Keratinocyte (primary cell): ENCODE data around the gene CSF3. TPM values are rescaled to one million over a fixed set of nuclear protein-coding genes. Genes with fewer than 3 reads are reported as not detected.
"Not testable (repeated sequence)": the region's sequence is repeated elsewhere in the genome, so short reads cannot be mapped to it uniquely, and the experiment has no call there.

ENCODE experiments used
- DNase-seq: peaks from one replicate; pipeline ENCODE4 v3.0.0-alpha.2; 2011; ENCODE audit warnings: low read depth, missing footprints, low spot score
- FAIRE-seq: peaks from 2 replicates; lab custom pipeline; 2011; peaks lifted over from hg19 to GRCh38; lab: Jason Lieb, UNC
- H2AFZ ChIP-seq: 2 replicates; pipeline ENCODE4 v1.6.0; 2012; ENCODE audit warnings: low read length, control low read depth, inconsistent platforms; ENCODE audit not compliant: control insufficient read depth
- H3K27ac ChIP-seq: 2 replicates; pipeline ENCODE4 v1.5.1; 2011; ENCODE audit warnings: low read length; ENCODE audit not compliant: control insufficient read depth, insufficient read depth
- H3K27me3 ChIP-seq: 3 replicates; pipeline ENCODE4 v1.6.0; 2011; ENCODE audit warnings: low read length; ENCODE audit not compliant: control insufficient read depth, insufficient read depth; ENCODE audit errors: extremely low read depth
- H3K36me3 ChIP-seq, 2 experiments: 2 replicates in 1 of 2; 3 replicates in 1 of 2; pipeline ENCODE4 v1.5.1; 2011; ENCODE audit warnings: low read length in 2 of 2, mild to moderate bottlenecking in 1 of 2; ENCODE audit not compliant: control insufficient read depth in 2 of 2, insufficient read depth in 2 of 2; ENCODE audit errors: extremely low read depth in 1 of 2
- H3K4me1 ChIP-seq: 3 replicates; pipeline ENCODE4 v1.5.1; 2011; ENCODE audit warnings: low read length; ENCODE audit not compliant: control insufficient read depth, insufficient read depth; ENCODE audit errors: extremely low read depth
- H3K4me2 ChIP-seq: 3 replicates; pipeline ENCODE4 v1.6.0; 2011; ENCODE audit warnings: low read depth, low read length; ENCODE audit not compliant: control insufficient read depth, insufficient read depth; ENCODE audit errors: extremely low read depth
- H3K4me3 ChIP-seq, 3 experiments: fragments of 200-600 bp in 1 of 3; sonication (generic) in 1 of 3; 2 replicates in 2 of 3; 3 replicates in 1 of 3; pipeline ENCODE4 v1.5.1; 2011 to 2016; ENCODE audit warnings: low read length in 3 of 3, mild to moderate bottlenecking in 3 of 3, control low read depth in 2 of 3, inconsistent platforms in 1 of 3, low read depth in 1 of 3, mixed read lengths in 1 of 3, mixed run types in 1 of 3, moderate library complexity in 1 of 3; ENCODE audit not compliant: control insufficient read depth in 2 of 3, insufficient read depth in 2 of 3; ENCODE audit errors: extremely low read depth in 1 of 3
- H3K79me2 ChIP-seq: 2 replicates; pipeline ENCODE4 v1.6.0; 2012; ENCODE audit warnings: low read length; ENCODE audit not compliant: control insufficient read depth, insufficient read depth
- H3K9ac ChIP-seq: 3 replicates; pipeline ENCODE4 v1.6.0; 2011; ENCODE audit warnings: low read length; ENCODE audit not compliant: control insufficient read depth, insufficient read depth; ENCODE audit errors: extremely low read depth
- H3K9me1 ChIP-seq: 3 replicates; pipeline ENCODE4 v1.6.0; 2011; ENCODE audit warnings: low read length; ENCODE audit not compliant: control insufficient read depth, insufficient read depth; ENCODE audit errors: extremely low read depth
- H3K9me3 ChIP-seq: 2 replicates; pipeline ENCODE4 v1.5.1; 2012; ENCODE audit warnings: low read depth, low read length; ENCODE audit not compliant: control insufficient read depth
- H4K20me1 ChIP-seq: 3 replicates; pipeline ENCODE4 v1.6.0; 2011; ENCODE audit warnings: low read length; ENCODE audit not compliant: control insufficient read depth, insufficient read depth; ENCODE audit errors: extremely low read depth
- EZH2 ChIP-seq: IDR thresholded peaks from one replicate; pipeline ENCODE4 v1.6.1; 2012; ENCODE audit warnings: inconsistent platforms, mild to moderate bottlenecking, low read length, moderate library complexity
- dilution Hi-C: fragments of 300-500 bp; cut with MboI; formaldehyde crosslinking; loops from one replicate; pipeline ENCODE4 v1.7.0; 2020; ENCODE audit warnings: low sequenced_read_pairs; ENCODE audit not compliant: extremely low pct_ligation_motif_present
- polyA plus RNA-seq, 5 experiments: library from polyadenylated mRNA; depleted of rRNA in 3 of 5; stranded (reverse) in 3 of 5; stranded (forward) in 1 of 5; unstranded in 1 of 5; fragments of >200 nt; gene quantifications; 1 replicate in 1 of 5; 2 replicates in 3 of 5; 3 replicates in 1 of 5; pipeline versions ENCODE4 v1.2.1 to v1.2.3, GENCODE V29; 2011 to 2012; ENCODE audit warnings: missing spikeins in 2 of 5, low read depth in 1 of 5, low replicate concordance in 1 of 5
- TF ChIP-seq, protein P1 (sequence below), 3 experiments: IDR thresholded peaks in 1 of 3; conservative IDR thresholded peaks in 1 of 3; optimal IDR thresholded peaks in 1 of 3; 2 replicates in 2 of 3; 3 replicates in 1 of 3; pipeline versions ENCODE3 to v1.5.1; 2011; ENCODE audit warnings: low read length in 3 of 3, mild to moderate bottlenecking in 3 of 3, moderate library complexity in 2 of 3, control low read depth in 1 of 3, inconsistent platforms in 1 of 3; ENCODE audit not compliant: insufficient read depth in 2 of 3; ENCODE audit errors: extremely low read depth in 1 of 3

Gene CSF3
- polyA plus RNA-seq, 1 donor (not counting 4 experiments of a cell fraction or from before 2014, with no cell fraction given), result 0.76 TPM

- Histone ChIP-seq H3K4me2 (no peak overlapping the region), H2AFZ (no peak overlapping the region)
These were observed 15.1 kb upstream of the CSF3 start for GRCh38 chr17:40000161-40000560.

DNA sequence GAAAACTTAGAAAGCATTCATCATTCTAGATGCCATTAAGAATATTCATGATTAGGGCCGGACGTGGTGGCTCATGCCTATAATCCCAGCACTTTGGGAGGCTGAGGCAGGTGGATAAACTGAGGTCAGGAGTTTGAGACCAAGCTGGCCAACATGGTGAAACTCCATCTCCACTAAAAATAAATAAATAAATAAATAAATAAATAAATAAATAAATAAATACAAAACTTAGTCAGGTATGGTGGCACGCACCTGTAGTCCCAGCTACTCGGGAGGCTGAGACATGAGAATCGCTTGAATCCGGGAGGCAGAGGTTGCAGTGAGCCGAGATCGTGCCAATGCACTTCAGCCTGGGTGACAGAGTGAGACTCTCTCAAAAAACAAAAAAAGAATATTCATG, 13.9 kb upstream of the CSF3 start:
- H3K27ac ChIP-seq, dilution Hi-C loops, H2AFZ ChIP-seq, H3K9ac ChIP-seq, H3K9me1 ChIP-seq, H4K20me1 ChIP-seq, H3K27me3 ChIP-seq, H3K4me1 ChIP-seq, H3K9me3 ChIP-seq, H3K4me3 ChIP-seq, DNase-seq, FAIRE-seq, H3K79me2 ChIP-seq, H3K4me2 ChIP-seq: not testable (repeated sequence)
- H3K36me3 ChIP-seq, result peaks cover 8 to 11% of the 10 kb centered on the region in 2 experiments

More at GRCh38 chr17:40000161-40000560, 15.1 kb upstream of the CSF3 start:
- Histone ChIP-seq H3K9me1 (no peaks in the 10 kb centered on the region), H3K36me3 (peaks cover 14 to 20% of the 10 kb centered on the region in 2 experiments), H3K27ac (no peak overlapping the region), H3K9ac (no peak overlapping the region), H3K79me2 (no peaks in the 10 kb centered on the region), H3K4me3 (no peak overlapping the region), H3K4me1 (peaks cover 4% of the 10 kb centered on the region), H4K20me1 (no peaks in the 10 kb centered on the region), H3K27me3 (no peaks in the 10 kb centered on the region), H3K9me3 (no peaks in the 10 kb centered on the region)
- DNase-seq, result no peak
- dilution Hi-C loops, result no loop called here
- TF ChIP-seq, protein P1, sequence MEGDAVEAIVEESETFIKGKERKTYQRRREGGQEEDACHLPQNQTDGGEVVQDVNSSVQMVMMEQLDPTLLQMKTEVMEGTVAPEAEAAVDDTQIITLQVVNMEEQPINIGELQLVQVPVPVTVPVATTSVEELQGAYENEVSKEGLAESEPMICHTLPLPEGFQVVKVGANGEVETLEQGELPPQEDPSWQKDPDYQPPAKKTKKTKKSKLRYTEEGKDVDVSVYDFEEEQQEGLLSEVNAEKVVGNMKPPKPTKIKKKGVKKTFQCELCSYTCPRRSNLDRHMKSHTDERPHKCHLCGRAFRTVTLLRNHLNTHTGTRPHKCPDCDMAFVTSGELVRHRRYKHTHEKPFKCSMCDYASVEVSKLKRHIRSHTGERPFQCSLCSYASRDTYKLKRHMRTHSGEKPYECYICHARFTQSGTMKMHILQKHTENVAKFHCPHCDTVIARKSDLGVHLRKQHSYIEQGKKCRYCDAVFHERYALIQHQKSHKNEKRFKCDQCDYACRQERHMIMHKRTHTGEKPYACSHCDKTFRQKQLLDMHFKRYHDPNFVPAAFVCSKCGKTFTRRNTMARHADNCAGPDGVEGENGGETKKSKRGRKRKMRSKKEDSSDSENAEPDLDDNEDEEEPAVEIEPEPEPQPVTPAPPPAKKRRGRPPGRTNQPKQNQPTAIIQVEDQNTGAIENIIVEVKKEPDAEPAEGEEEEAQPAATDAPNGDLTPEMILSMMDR (optimal IDR thresholded peaks at IDR 0.05 in 1 of 3, IDR thresholded peaks at IDR 0.05 in 1 of 3, conservative IDR thresholded peaks at IDR 0.05 in 1 of 3; ENCODE audit: extremely low read depth in 1 of 3, insufficient read depth in 2 of 3, low read length in 3 of 3), result no peak
- TF ChIP-seq EZH2, result no peak
- no peak for FAIRE-seq

DNA sequence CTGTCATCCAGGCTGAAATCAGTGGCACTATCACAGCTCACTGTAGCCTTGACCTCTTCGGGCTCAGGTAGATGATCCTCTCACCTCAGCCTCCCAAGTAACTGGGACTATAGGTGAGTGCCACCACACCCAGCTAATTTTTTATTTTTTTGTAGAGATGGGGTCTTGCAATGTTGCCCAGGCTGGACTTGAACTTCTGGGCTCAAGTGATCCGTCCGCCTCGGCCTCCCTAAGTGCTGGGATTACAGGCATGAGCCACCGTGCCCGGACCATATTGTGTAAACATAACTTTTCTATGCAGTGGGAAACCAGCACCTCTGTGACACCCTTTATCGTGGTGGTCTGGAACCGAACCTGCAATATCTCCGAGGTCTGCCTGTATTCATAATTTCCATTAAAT, 11.2 kb upstream of the CSF3 start:
- Histone ChIP-seq H3K4me2 (no peak overlapping the region), H3K4me3 (no peak overlapping the region), H3K27me3 (no peaks in the 10 kb centered on the region), H3K36me3 (no peaks in the 10 kb centered on the region), H3K4me1 (no peaks in the 10 kb centered on the region), H4K20me1 (no peaks in the 10 kb centered on the region), H3K9me1 (no peaks in the 10 kb centered on the region), H3K9ac (no peak overlapping the region), H3K79me2 (no peaks in the 10 kb centered on the region), H2AFZ (no peak overlapping the region), H3K27ac (no peak overlapping the region), H3K9me3 (no peaks in the 10 kb centered on the region)
- DNase-seq (no peak), FAIRE-seq (no peak)
- dilution Hi-C loops, result no loop called here
- TF ChIP-seq, protein P1 (optimal IDR thresholded peaks at IDR 0.05 in 1 of 3, IDR thresholded peaks at IDR 0.05 in 1 of 3, conservative IDR thresholded peaks at IDR 0.05 in 1 of 3; ENCODE audit: extremely low read depth in 1 of 3, insufficient read depth in 2 of 3, low read length in 3 of 3), result no peak
- no peak for TF ChIP-seq EZH2
